Skeletal muscle tissue (tissue), 4 donors: Measurements from ENCODE around the gene KIF3A. TPM values are rescaled to one million over a fixed set of nuclear protein-coding genes. Genes with fewer than 3 reads are reported as not detected.

Source experiments
- H3K27ac ChIP-seq: one replicate; pipeline ENCODE4 v1.7.0; 2013; ENCODE audit warnings: mild to moderate bottlenecking, low read depth, low read length, inconsistent platforms
- H3K27me3 ChIP-seq, 3 donors: one replicate each; pipeline ENCODE4 v1.7.0; 2013; ENCODE audit warnings: low read length in 3 of 3; ENCODE audit not compliant: control insufficient read depth in 3 of 3, insufficient read depth in 3 of 3
- H3K36me3 ChIP-seq, 3 donors: one replicate each; pipeline ENCODE4 v1.7.0; 2013; ENCODE audit warnings: low read length in 3 of 3; ENCODE audit not compliant: control insufficient read depth in 3 of 3, insufficient read depth in 3 of 3
- H3K4me1 ChIP-seq, 3 donors: one replicate each; pipeline ENCODE4 v1.7.0; 2013; ENCODE audit warnings: low read length in 3 of 3, mild to moderate bottlenecking in 3 of 3; ENCODE audit not compliant: control insufficient read depth in 3 of 3, insufficient read depth in 3 of 3
- H3K4me3 ChIP-seq, 3 donors: one replicate each; pipeline ENCODE4 v1.7.0; 2013; ENCODE audit warnings: low read length in 3 of 3
- H3K9ac ChIP-seq, 3 donors: one replicate each; pipeline ENCODE4 v1.7.0; 2013; ENCODE audit warnings: low read length in 3 of 3, mild to moderate bottlenecking in 3 of 3, moderate library complexity in 2 of 3, low read depth in 1 of 3
- H3K9me3 ChIP-seq, 3 donors: one replicate each; pipeline ENCODE4 v1.7.0; 2013; ENCODE audit warnings: low read length in 3 of 3; ENCODE audit not compliant: control insufficient read depth in 3 of 3
- total RNA-seq: library from RNA; depleted of rRNA; stranded (reverse); fragments of >200 nt; gene quantifications from one replicate; pipeline ENCODE4 v1.2.3, GENCODE V29; 2014
- donor health status: Osteomylitis.

The KIF3A gene
- total RNA-seq, 1 donor from 2014 or later: 6.3 TPM

DNA sequence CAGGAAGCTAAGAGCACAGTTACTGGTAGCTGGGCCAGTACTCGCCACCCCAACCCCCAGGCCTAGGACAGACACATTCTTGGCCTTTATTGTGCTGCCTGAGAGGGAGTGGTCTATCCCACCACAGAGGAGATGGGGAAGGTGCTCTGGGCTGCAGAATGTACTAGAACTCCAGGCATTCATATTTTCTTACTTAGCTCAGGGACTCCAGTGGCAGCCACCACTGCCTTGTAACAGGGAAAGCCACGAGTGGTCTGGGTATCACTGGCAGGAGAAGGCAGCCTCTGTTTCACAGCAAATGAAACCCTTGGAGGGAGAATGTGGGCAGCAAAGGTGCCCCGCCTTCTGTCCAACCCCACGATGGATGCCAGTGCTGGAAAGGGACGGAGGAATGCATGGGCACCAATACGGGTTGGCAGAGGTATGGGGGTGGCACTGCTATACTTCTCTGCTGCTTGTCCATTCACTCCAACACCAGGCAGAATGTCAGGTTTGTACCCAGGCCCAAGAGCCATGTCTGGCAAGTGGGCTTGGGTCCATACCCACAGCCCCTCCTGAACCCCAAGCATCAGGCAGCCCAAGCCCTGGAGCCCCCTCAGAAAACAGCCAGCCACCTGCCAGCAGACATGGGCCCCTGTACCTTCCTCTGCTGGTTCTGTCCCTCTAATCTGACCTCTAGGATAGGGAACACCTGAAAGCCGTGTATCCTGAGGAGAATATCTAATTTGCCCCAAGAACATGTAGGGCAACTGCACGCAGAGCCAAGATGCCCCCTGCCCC lies 35.1 kb upstream of the KIF3A start:
- Histone ChIP-seq H3K4me3 (no peak overlapping the region), H3K4me1 (peaks cover 55 to 67% (median 56%) of the 10 kb centered on the region in 3 donors), H3K27me3 (no peaks in the 10 kb centered on the region), H3K27ac (peak overlapping the region; percentile 66), H3K36me3 (no peaks in the 10 kb centered on the region), H3K9ac (no peak overlapping the region), H3K9me3 (no peaks in the 10 kb centered on the region)

DNA sequence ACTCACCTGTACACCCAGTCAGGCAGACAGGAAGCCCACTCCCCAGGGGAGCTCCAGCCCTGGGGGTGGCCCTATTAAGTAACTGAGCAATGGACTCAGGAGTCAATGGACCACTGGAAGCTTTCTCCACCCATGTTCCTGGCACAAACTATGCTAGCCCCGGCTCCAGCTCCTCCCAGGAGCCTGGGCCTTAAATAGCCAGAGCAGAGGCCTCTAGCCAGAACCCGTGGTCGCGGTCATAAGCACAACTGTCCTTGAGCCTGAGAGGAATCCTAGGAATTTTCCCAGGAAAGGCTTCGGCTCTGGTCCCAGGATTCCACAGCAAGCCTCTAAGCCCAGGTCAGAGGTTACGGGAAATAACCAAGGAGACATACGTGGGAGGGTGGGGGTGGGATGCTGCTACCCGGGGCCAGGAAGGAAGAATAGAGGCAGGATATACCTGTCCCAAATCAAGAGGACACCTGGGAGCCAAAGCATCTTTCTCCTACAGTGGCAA lies 34.2 kb upstream of the KIF3A start:
- peak overlapping the region in 1 of 3 donors; percentile 40 for H3K9ac ChIP-seq
- H3K4me1 ChIP-seq: peaks cover 64 to 72% (median 64%) of the 10 kb centered on the region in 3 donors
- H3K36me3 ChIP-seq: no peaks in the 10 kb centered on the region
- H3K9me3 ChIP-seq: no peaks in the 10 kb centered on the region
- no peaks in the 10 kb centered on the region for H3K27me3 ChIP-seq
- peak overlapping the region; percentile 66 for H3K27ac ChIP-seq
- H3K4me3 ChIP-seq: no peak overlapping the region

DNA sequence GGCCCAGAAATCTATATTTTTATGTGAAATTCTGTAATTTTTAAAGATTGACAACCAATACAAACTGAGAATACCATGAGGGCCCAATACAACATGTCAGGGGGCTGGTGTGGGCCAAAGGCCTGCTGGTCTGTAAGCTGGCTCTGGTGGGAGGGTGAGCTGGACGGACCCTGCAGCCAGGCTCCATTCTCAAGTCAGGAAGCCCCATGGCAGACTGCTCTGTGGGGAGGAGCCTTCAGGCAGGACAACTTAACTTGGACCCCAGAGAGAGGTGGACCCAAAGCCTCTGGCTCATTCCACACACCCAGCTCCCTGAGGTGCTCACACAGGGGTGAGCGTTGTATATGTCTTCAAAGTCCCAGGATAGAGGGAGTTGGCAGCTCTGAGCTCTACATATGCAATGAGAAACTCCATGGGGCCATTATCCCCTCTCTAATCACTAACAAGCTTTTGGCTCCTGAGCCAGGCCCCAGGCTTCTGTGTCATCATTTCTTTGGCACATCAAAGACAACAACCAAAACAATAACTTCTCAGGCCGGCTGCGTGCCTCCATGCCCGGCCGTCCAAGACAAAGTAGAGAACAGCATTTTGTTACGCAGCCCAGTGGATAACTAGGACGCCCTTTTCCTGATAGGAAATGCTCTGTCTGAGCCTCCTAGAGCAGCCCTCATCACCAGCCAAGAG lies 33.3 kb upstream of the KIF3A start:
- Histone ChIP-seq H3K9ac (no peak overlapping the region), H3K4me3 (no peak overlapping the region), H3K27ac (peak overlapping the region; percentile 66), H3K27me3 (no peaks in the 10 kb centered on the region), H3K9me3 (no peaks in the 10 kb centered on the region), H3K4me1 (peaks cover 62 to 68% (median 68%) of the 10 kb centered on the region in 3 donors), H3K36me3 (no peaks in the 10 kb centered on the region)

DNA sequence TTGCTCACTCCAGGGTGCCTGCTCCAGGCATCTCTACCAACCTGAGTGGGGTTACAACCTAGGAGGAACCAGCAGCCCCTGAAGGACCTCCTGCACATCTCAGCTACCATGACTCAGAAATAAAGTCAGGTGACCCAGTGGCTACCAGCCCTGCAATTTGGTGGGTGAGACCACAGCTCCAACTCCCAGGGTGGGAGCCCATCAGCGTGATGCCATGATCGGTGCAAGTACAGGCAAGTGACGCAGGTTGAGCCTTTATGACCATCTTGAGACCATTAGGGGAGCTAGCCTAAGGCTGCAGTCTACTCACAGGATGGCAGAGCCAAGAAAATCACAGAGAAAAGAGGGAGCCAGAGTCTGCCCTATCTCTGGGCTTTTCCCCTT lies 31.1 kb upstream of the KIF3A start:
- peaks cover 7 to 12% (median 11%) of the 10 kb centered on the region in 3 donors for H3K36me3 ChIP-seq
- H3K4me1 ChIP-seq: peaks cover 51 to 53% (median 51%) of the 10 kb centered on the region in 3 donors
- no peaks in the 10 kb centered on the region for H3K9me3 ChIP-seq
- H3K9ac ChIP-seq: no peak overlapping the region
- H3K27ac ChIP-seq: no peak overlapping the region
- H3K4me3 ChIP-seq: no peak overlapping the region
- no peaks in the 10 kb centered on the region for H3K27me3 ChIP-seq

DNA sequence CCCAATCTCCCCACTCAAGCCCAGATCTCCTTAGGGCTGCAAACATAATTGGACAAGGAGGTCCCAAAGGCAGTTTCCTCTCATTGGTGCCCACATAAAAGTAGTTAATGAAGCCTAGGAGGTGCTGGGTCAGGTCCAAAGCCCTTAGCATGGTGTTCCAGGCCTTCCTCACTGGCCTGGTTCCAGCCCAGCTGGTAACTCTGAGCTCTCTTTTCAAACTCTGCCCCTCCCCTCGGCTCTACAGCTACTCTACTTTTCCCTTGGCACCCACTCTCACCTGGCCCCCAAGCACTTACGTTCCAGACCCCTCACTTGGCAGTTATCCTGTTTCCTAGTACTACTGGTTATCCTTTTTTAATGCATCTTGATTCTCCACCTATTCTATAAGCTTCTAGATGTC lies 29.8 kb upstream of the KIF3A start:
- Histone ChIP-seq H3K9ac (no peak overlapping the region), H3K27ac (no peak overlapping the region), H3K4me3 (no peak overlapping the region), H3K9me3 (no peaks in the 10 kb centered on the region), H3K4me1 (peaks cover 41 to 43% (median 42%) of the 10 kb centered on the region in 3 donors), H3K36me3 (peaks cover 12 to 18% (median 14%) of the 10 kb centered on the region in 3 donors), H3K27me3 (no peaks in the 10 kb centered on the region)

DNA sequence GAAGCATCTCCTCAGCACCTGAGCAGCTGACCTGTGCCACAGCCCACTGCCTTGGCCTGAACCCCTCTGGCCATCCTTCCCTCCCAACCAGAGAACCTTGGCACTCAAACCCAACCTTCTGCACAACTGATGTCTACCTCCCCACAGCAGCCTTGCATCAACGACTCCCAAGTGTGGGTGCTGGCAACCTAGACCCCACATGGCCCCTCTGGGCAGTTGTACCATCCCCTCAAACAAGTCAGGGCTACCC lies 29.4 kb upstream of the KIF3A start:
- Histone ChIP-seq H3K4me1 (peaks cover 37 to 39% (median 38%) of the 10 kb centered on the region in 3 donors), H3K9ac (no peak overlapping the region), H3K27me3 (no peaks in the 10 kb centered on the region), H3K9me3 (no peaks in the 10 kb centered on the region), H3K27ac (no peak overlapping the region), H3K36me3 (peaks cover 14 to 20% (median 16%) of the 10 kb centered on the region in 3 donors), H3K4me3 (no peak overlapping the region)

DNA sequence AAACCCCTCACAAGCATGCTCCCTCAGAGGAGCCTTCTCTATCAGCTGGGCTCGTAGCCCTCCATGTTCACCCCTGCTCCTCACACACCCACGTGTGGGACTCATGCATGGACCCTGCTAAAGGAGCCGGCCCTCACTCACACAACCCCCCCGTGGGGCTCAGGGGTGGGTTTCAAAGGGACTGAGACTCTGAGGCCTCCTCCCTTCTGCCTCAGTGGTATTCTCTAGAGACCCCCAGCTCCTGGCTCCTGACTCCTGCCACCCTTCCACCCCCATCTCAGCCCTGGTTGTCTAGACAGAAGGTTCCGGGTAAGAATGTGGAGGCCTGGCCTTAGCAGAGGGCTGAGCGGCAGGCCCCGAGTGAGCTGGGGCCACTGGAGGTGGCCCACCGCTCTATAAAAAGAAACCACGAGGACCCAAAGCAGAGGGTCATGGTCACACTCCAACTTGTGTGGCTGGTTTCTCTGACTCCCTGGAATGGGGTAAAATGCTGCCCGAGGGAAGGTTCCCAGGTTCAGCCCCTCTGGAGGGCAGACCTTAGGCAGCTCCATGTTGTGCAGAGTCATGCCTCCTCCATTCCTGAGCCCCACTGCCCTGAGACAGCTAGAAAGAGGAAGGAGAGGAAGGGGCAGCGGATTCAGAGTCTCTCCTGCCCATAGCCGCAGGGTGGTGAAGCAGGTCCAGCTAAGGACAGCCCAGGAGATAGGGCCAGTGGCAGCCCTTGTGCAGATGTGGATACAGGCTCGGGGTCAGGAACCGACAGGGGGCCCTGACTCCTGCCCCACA lies 28.9 kb upstream of the KIF3A start:
- no peak overlapping the region for H3K4me3 ChIP-seq
- no peak overlapping the region for H3K9ac ChIP-seq
- H3K9me3 ChIP-seq: no peaks in the 10 kb centered on the region
- no peak overlapping the region for H3K27ac ChIP-seq
- peaks cover 31 to 33% (median 33%) of the 10 kb centered on the region in 3 donors for H3K4me1 ChIP-seq
- H3K36me3 ChIP-seq: peaks cover 15 to 24% (median 21%) of the 10 kb centered on the region in 3 donors
- no peaks in the 10 kb centered on the region for H3K27me3 ChIP-seq

DNA sequence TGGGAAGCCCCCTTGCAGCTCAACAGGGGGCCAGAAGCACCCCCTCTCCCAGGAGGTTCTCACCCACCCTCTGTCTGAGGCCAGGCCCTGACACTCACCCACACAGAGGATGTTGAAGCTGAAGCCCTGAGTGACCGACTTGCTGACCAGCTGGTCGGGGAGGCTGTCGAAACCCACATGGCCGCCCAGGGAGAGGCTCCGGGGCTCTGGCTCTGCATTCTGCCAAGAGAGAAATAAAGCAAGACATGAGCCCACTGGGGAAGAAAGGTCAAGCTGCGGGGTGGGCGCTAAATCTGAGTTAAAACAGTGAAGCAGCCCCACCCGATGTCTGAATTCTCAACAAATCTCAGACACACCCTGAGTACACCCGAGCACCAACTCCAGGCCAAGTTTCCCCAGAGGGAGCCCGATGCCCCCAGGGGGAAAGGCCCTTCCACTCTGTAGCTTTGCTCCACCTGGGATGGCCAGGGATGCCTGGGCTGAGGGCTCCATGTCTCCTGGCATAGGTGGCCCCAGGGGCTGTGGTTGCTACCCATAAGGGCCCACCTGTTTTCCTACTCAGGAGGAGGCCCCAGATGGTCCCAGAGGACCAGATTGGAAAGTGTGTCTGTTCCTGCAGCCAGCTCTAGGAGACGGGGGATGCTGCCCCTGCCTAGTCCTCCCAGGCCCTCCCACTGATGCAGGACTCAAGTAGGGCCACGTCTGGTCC lies 28.1 kb upstream of the KIF3A start:
- H3K4me1 ChIP-seq: peaks cover 25 to 26% (median 26%) of the 10 kb centered on the region in 3 donors
- no peaks in the 10 kb centered on the region for H3K27me3 ChIP-seq
- H3K9ac ChIP-seq: peak overlapping the region in 1 of 3 donors; percentile 16
- no peak overlapping the region for H3K4me3 ChIP-seq
- no peaks in the 10 kb centered on the region for H3K9me3 ChIP-seq
- peaks cover 23 to 31% (median 26%) of the 10 kb centered on the region in 3 donors for H3K36me3 ChIP-seq
- no peak overlapping the region for H3K27ac ChIP-seq

DNA sequence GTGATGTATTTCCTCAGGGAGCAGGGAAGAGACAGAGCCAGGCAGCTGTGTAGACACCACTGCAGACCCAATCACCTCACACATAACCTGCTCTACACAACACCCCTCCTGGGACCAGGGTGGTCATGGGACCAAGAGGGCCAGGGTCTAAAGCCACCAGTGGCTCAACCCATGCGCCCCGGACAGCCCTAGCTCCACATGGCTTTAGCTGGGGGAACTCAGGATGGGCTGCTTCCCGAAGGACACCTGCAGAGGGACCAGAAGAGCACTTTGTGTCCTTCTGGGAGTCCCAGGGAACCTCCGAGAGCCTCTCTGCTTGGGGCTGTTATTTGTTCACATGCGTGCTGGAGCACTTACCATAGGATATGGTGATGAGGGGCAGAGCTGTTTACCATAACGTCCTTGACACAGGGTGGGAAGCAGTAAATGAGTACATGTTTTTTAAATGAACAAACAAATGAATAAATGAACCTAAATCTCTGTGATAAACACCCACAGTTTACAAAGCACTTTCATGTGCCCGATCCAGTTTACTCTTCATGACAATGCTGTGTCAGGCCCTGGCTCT lies 27.4 kb upstream of the KIF3A start:
- Histone ChIP-seq H3K27ac (no peak overlapping the region), H3K36me3 (peaks cover 26 to 36% (median 26%) of the 10 kb centered on the region in 3 donors), H3K27me3 (no peaks in the 10 kb centered on the region), H3K4me1 (peaks cover 24 to 25% (median 25%) of the 10 kb centered on the region in 3 donors), H3K9me3 (no peaks in the 10 kb centered on the region), H3K4me3 (no peak overlapping the region), H3K9ac (no peak overlapping the region)
